ENCODE measurements around the gene RAB39A. TPM values are rescaled to one million over a fixed set of nuclear protein-coding genes. Genes with fewer than 3 reads are reported as not detected.
"Not testable (repeated sequence)": the region's sequence is repeated elsewhere in the genome, so short reads cannot be mapped to it uniquely, and the experiment has no call there.

The RAB39A gene
- total RNA-seq, 2 experiments from 2014 or later = 0.15 TPM; not detected in 1

DNA sequence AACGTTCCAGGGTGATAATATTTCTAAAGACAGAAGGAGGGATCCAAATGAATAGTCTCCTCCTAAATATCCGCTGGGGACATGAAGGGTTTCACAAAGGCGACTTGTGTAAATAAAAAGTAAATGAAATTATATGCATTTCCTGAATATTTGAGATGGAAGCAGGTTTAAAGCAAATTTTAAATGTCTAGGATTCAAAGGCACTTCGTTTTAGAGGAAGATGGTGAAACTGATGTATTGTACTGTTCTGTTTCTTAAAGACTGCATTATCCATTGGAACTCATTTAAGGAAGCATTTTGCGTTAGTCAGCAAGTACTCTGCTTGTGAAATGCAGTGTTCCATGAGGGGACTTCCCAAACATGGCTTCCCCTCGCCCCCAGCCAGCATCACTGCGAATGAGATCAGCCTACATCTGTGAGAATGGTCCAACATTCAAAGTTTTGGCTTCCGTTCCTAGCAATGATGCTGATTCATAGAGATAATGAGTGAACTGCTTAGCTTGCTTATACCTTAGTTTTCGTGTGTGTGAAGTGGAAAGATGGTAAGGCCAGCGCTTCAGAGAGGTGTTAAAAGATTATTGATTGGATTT lies 1.5 kb downstream of the RAB39A start:
- CTCF ChIA-PET = no interaction called here
- no peaks in the 10 kb centered on the region for H3K36me3 Mint-ChIP-seq (ENCODE audit: low read depth)
- H3K27me3 Mint-ChIP-seq = peaks cover 26% of the 10 kb centered on the region
- POLR2A ChIA-PET = no interaction called here
- DNase-seq = no peak
- no peak overlapping the region for H3K4me3 Mint-ChIP-seq
- H3K9me3 Mint-ChIP-seq = no peaks in the 10 kb centered on the region
- peaks cover 14% of the 10 kb centered on the region for H3K4me1 Mint-ChIP-seq
- H3K27ac Mint-ChIP-seq = no peak overlapping the region

DNA sequence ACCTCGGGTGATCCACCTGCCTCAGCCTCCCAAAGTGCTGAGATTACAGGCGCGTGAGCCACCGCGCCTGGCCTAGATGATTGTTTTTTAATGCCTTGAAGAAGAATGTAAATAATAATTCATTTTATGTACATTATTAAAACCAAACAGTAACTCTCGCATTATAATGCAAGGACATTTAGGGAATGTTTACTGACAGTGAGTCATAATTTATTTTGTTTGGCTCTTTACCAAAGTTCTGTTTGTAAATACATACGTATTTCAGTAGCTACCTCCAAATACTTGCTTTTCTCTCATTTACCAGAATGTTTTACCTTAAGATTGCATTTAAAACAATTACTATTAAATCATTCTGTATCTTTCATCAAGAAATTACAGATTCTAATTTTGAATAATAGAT lies 3.0 kb downstream of the RAB39A start:
- Mint-ChIP-seq H3K36me3 (ENCODE audit: low read depth) (no peaks in the 10 kb centered on the region), H3K4me1 (peaks cover 12% of the 10 kb centered on the region), H3K9me3 (no peaks in the 10 kb centered on the region), H3K27ac (no peak overlapping the region), H3K27me3 (peaks cover 17% of the 10 kb centered on the region), H3K4me3 (no peak overlapping the region)
- ChIA-PET POLR2A (no interaction called here), CTCF (interaction anchor here (0.7 kb wide), 1 partner anchor 50 kb away, joined by 4 read pairs; no protein-coding TSS in a partner anchor)
- DNase-seq = no peak

DNA sequence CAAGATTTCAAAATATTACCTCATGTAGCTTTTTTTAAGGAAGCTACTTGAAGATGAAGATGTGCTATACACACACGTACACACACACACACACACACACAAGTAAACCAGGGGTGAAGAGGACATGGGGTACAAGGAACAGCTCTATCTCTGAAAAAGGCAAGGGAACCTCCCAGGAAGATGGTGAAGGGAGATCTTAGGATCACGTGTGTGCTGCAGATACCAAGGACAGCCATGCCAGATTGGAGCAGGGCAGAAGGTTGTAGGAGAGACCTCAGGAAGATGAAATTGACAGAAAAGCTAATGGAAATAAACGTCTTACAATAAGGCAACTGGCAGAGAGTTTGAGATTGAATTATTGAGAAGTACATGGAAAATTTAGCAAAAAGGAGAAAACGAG lies 19.7 kb downstream of the RAB39A start:
- Mint-ChIP-seq H3K27ac (no peak overlapping the region), H3K27me3 (no peaks in the 10 kb centered on the region), H3K4me3 (no peak overlapping the region), H3K9me3 (no peaks in the 10 kb centered on the region), H3K36me3 (ENCODE audit: low read depth) (no peaks in the 10 kb centered on the region), H3K4me1 (no peaks in the 10 kb centered on the region)
- ChIA-PET POLR2A (no interaction called here), CTCF (no interaction called here)
- DNase-seq = no peak

DNA sequence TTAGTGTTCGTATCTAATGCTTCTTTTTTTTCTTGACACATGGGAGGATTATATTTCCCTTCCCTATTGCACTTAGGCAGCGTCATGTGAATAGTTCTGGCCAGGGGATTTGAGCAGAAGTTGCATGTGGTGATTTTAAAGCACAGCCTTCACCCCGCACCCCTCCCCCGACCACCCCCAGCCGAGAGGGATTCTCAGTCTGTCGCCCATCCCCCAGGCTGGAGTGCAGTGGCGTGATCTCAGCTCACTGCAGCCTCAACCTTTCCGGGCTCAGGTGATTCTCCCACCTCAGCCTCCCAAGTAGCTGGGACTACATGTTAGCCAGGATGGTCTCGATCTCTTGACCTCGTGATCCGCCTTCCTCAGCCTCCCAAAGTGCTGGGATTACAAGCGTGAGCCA lies 20.1 kb downstream of the RAB39A start:
- H3K4me1 Mint-ChIP-seq; H3K36me3 Mint-ChIP-seq (ENCODE audit: low read depth); CTCF ChIA-PET; H3K27me3 Mint-ChIP-seq; H3K27ac Mint-ChIP-seq; H3K9me3 Mint-ChIP-seq; DNase-seq; H3K4me3 Mint-ChIP-seq; POLR2A ChIA-PET: not testable (repeated sequence)

DNA sequence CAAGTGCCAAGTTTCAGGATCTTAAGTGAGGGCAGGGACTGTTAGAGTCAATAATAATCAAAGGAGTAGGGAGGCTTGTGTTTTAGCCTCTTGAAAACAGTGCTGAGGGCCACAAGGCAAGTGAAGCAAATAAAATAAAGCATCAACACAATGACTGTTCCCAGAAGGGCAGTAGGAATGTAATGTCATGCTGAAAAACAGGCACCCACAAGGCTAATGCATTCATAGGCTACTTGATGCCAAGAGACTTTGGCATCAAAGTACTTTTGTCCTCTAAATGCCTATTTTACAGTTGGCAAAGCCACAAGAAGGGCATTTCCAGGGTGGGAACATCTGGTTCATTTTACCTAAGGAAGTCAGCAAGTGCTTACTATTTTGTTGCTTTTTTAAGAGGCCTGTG lies 22.9 kb downstream of the RAB39A start:
- Mint-ChIP-seq H3K9me3 (no peaks in the 10 kb centered on the region), H3K27ac (no peak overlapping the region), H3K4me1 (no peaks in the 10 kb centered on the region), H3K36me3 (ENCODE audit: low read depth) (no peaks in the 10 kb centered on the region), H3K4me3 (no peak overlapping the region), H3K27me3 (no peaks in the 10 kb centered on the region)
- DNase-seq = no peak
- ChIA-PET CTCF (interaction anchor here (0.6 kb wide), 3 partner anchors 42 to 897 kb away, joined by 3 to 4 read pairs (median 3); no protein-coding TSS in a partner anchor), POLR2A (no interaction called here)

DNA sequence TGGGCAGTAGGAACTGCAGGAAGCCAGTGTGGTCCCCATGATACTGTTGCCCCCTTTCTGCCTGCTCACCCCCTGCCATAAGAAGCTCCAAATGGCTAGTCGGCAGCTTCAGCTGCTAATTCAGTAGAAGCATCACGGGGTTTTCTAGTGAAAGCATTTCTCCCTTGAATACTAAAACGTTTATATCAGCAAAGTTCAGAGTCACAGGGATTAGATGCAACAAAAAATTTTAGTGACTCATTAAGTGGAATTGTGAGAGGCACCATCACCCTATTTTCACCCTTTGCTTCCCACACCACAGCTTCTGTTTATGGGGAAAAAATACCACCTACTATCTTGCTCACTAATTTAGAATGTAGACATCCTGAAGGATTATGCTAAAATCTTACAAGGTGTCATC lies 25.2 kb downstream of the RAB39A start:
- Mint-ChIP-seq H3K36me3 (ENCODE audit: low read depth) (no peaks in the 10 kb centered on the region), H3K9me3 (no peaks in the 10 kb centered on the region), H3K4me1 (peaks cover 2% of the 10 kb centered on the region), H3K4me3 (no peak overlapping the region), H3K27ac (no peak overlapping the region), H3K27me3 (peaks cover 12% of the 10 kb centered on the region)
- DNase-seq = no peak
- ChIA-PET CTCF (no interaction called here), POLR2A (interaction anchor here (0.6 kb wide), 1 partner anchor 269 kb away, joined by 3 read pairs; the partner anchor contains the start of gene NPAT)

DNA sequence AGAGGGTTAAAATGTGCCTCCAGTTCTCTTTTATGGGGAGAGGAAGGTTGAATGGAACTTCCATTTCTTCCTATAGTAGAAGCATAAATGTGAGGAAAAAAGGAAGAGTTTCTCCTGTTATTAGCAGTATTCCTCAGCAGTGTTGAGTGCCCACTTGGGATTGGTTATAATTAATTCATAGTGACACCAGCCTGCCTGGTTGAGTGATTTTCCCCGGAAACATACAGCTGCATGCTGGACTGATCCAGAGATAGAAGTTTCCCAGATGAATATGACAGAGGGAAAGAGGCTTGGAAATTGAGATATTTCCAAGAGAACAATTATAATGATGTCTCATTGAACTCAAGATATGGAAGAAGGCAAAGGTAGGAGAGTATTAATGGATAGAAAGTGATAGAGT lies 28.3 kb downstream of the RAB39A start:
- H3K27ac Mint-ChIP-seq = no peak overlapping the region
- H3K4me1 Mint-ChIP-seq = peaks cover 2% of the 10 kb centered on the region
- no peaks in the 10 kb centered on the region for H3K9me3 Mint-ChIP-seq
- H3K27me3 Mint-ChIP-seq = peaks cover 20% of the 10 kb centered on the region
- CTCF ChIA-PET = no interaction called here
- POLR2A ChIA-PET = no interaction called here
- no peaks in the 10 kb centered on the region for H3K36me3 Mint-ChIP-seq (ENCODE audit: low read depth)
- no peak for DNase-seq
- no peak overlapping the region for H3K4me3 Mint-ChIP-seq

DNA sequence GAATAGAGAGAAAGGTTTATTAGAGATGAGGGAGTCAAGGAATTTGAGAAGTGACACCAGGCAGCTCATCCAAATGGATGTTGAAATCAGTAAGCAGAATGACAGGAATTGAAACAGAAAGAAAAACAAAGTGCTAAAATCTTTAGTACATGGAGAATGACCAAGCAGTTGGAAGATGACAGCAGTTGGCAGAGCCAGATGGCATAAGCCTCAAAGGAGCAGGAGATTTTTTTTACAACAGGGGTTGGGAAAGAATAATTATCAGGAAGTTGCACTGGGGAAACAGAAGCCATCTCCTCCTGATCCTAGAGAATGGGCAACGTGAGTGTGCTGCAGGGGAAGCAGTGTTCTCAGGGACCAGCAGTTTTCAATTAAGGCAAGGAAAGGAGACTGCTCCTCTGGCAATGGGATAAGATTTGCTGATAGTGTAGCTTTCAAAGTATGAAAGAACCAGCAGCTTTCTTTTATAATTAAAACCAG lies 28.9 kb downstream of the RAB39A start:
- Mint-ChIP-seq H3K9me3 (no peaks in the 10 kb centered on the region), H3K27me3 (peaks cover 24% of the 10 kb centered on the region), H3K4me3 (no peak overlapping the region), H3K36me3 (ENCODE audit: low read depth) (no peaks in the 10 kb centered on the region), H3K27ac (no peak overlapping the region), H3K4me1 (peaks cover 2% of the 10 kb centered on the region)
- no peak for DNase-seq
- ChIA-PET POLR2A (no interaction called here), CTCF (no interaction called here)

DNA sequence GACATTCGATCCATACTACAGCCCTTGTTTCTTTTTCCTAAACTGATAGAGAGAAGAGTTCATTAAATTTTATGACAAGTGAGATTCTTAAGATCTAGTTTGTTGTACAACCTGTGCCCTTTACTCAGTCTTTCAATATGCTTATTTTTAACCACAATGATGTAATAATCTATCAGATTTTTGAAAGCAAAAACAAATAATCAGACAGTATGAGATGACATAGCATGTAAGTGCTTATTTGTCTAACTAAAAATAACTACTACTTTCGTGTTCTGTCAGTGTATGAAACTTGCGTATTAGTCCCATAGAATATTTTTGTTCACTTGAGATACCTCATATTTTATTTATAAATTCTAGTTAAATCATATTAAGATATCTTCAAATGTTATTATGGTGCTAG lies 33.2 kb downstream of the RAB39A start:
- POLR2A ChIA-PET = no interaction called here
- no peaks in the 10 kb centered on the region for H3K9me3 Mint-ChIP-seq

DNA sequence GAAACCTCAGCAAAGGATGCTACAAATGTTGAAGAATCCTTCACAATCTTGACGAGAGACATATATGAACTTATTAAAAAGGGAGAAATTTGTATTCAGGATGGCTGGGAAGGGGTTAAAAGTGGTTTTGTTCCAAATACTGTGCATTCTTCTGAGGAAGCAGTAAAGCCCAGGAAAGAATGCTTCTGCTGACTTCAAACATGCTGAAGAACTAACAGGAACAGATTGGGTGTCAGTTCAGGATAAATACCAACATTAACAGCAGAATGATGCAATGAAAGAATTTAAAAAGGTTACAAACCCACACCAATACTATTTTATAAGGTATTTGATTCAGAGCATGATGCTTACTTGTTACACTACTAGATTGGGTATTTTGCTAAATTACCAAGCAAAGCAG lies 33.9 kb downstream of the RAB39A start:
- H3K27me3 Mint-ChIP-seq = peaks cover 18% of the 10 kb centered on the region
- H3K27ac Mint-ChIP-seq = no peak overlapping the region
- ChIA-PET CTCF (no interaction called here), POLR2A (no interaction called here)
- no peaks in the 10 kb centered on the region for H3K36me3 Mint-ChIP-seq (ENCODE audit: low read depth)
- H3K4me1 Mint-ChIP-seq = no peaks in the 10 kb centered on the region
- H3K4me3 Mint-ChIP-seq = no peak overlapping the region
- DNase-seq = no peak
- no peaks in the 10 kb centered on the region for H3K9me3 Mint-ChIP-seq

More for the DNA sequence above, 33.2 kb downstream of the RAB39A start:
- no peaks in the 10 kb centered on the region for H3K36me3 Mint-ChIP-seq (ENCODE audit: low read depth)
- no peak overlapping the region for H3K27ac Mint-ChIP-seq
- H3K4me3 Mint-ChIP-seq = no peak overlapping the region
- DNase-seq = no peak
- peaks cover 24% of the 10 kb centered on the region for H3K27me3 Mint-ChIP-seq
- CTCF ChIA-PET = no interaction called here
- peaks cover 2% of the 10 kb centered on the region for H3K4me1 Mint-ChIP-seq

DNA sequence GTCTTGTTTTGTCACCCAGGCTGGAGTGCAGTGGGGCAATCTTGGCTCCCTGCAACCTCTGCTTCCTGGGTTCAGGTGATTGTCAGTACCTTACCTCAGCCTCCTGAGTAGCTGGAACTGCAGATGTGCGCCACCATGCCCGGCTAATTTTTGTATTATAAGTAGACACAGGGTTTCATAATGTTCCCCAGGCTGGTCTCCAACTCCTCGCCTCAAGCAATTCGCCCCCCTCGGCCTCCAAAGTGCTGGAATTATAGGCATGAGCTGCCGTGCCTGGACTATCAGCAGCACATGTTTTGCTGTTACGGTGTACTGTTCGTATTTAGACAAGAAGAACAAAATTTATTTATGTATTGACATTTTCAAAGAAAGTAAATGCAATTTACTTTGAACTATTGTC lies 34.8 kb downstream of the RAB39A start:
- ChIA-PET CTCF (no interaction called here), POLR2A (no interaction called here)
- Mint-ChIP-seq H3K27ac (no peak overlapping the region), H3K4me3 (no peak overlapping the region), H3K9me3 (no peaks in the 10 kb centered on the region), H3K27me3 (peaks cover 15% of the 10 kb centered on the region), H3K36me3 (ENCODE audit: low read depth) (no peaks in the 10 kb centered on the region), H3K4me1 (no peaks in the 10 kb centered on the region)
- DNase-seq = no peak

DNA sequence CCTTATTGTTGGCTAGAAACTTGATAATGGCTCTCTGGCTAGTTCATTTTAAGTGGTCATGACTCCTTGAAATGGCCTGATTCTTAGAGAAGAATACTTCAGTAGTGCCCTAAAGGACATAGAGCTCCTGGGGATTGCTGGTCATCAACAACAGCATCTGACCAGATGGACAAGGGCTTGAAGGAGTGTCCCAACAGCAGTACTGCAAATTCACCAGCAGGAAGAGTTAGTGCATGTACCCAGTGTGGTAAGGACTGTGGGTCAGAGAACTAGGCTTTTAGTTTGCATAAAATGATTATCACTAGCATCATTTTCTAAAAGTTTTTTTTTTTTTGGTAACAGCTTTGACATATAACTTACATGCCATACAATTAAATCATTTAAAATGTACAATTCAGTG lies 41.0 kb downstream of the RAB39A start:
- Mint-ChIP-seq H3K9me3 (no peaks in the 10 kb centered on the region), H3K27ac (no peak overlapping the region), H3K4me1 (no peaks in the 10 kb centered on the region), H3K36me3 (ENCODE audit: low read depth) (no peaks in the 10 kb centered on the region), H3K4me3 (no peak overlapping the region), H3K27me3 (peaks cover 1% of the 10 kb centered on the region)
- POLR2A ChIA-PET = no interaction called here
- CTCF ChIA-PET = no interaction called here
- no peak for DNase-seq

DNA sequence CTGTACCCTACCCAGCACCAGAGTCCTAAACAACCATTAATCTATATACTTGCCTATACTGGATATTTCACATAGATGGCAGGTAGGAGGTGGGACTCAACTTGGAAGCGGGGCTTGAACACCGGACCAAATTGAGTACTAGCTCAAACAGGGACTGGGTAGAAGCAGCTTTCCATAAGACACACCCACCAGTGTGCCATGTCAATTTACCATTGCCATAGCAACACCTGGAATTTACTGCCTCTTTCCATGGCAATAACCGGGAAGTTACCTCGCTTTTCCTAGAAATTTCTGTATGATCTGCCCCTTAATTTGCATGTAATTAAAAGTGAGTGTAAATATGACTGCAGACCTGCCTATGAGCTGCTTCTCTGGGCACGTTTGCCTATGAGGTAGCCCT lies 41.8 kb downstream of the RAB39A start:
- ChIA-PET POLR2A (no interaction called here), CTCF (no interaction called here)
- Mint-ChIP-seq H3K9me3 (no peaks in the 10 kb centered on the region), H3K4me3 (no peak overlapping the region), H3K27me3 (peaks cover 1% of the 10 kb centered on the region), H3K27ac (no peak overlapping the region), H3K36me3 (ENCODE audit: low read depth) (no peaks in the 10 kb centered on the region), H3K4me1 (no peaks in the 10 kb centered on the region)
- no peak for DNase-seq

DNA sequence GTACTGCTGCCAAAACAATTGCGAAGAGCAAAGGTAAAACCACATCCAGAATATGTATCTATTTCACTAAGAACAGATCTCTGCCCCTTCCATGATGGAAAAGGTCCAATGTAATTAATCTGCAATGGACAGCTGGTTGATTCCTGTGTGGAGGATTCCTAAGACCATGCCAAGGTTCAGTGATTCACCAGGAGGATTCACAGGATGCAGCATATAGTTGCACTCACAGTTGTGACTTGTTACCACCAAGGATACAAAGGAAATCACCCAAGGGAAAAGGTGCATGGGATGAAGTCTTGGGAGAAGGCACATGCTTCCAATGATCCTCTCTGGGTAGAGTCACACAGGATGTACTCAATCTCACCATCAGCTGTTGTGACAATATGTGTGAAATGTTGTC lies 45.4 kb downstream of the RAB39A start:
- Mint-ChIP-seq H3K36me3 (ENCODE audit: low read depth) (no peaks in the 10 kb centered on the region), H3K4me3 (no peak overlapping the region), H3K9me3 (no peaks in the 10 kb centered on the region), H3K27ac (no peak overlapping the region), H3K27me3 (peaks cover 1% of the 10 kb centered on the region), H3K4me1 (no peaks in the 10 kb centered on the region)
- POLR2A ChIA-PET = no interaction called here
- CTCF ChIA-PET = no interaction called here
- no peak for DNase-seq

Data from activated CD4-positive, alpha-beta T cell treated with anti-CD3 and anti-CD28 coated beads, Interleukin-2, amount 10 ng/mL, durations not matched to agents 7 days and 5 days (primary cell).